ENCODE results near the gene UQCC2.

The UQCC2 gene

GRCh38 chr6:33744001-33744848 lies 32.7 kb upstream of the UQCC2 start:
- peak; percentile 67 for DNase-seq (ENCODE audit: low read depth)

GRCh38 chr6:33742837-33743236 lies 31.3 kb upstream of the UQCC2 start:
- no peak for DNase-seq (ENCODE audit: low read depth)

GRCh38 chr6:33742092-33742491 lies 30.6 kb upstream of the UQCC2 start:
- DNase-seq (ENCODE audit: low read depth), result no peak

- DNase-seq (ENCODE audit: low read depth), result no peak
Measured at GRCh38 chr6:33740794-33741193, 29.3 kb upstream of the UQCC2 start.

GRCh38 chr6:33740204-33740608 lies 28.7 kb upstream of the UQCC2 start:
- no peak for DNase-seq (ENCODE audit: low read depth)

GRCh38 chr6:33739571-33739970 lies 28.1 kb upstream of the UQCC2 start:
- no peak for DNase-seq (ENCODE audit: low read depth)

GRCh38 chr6:33738879-33739278 lies 27.4 kb upstream of the UQCC2 start:
- DNase-seq (ENCODE audit: low read depth), result no peak

- no peak for DNase-seq (ENCODE audit: low read depth)
Measured at GRCh38 chr6:33738153-33738552, 26.7 kb upstream of the UQCC2 start.

GRCh38 chr6:33737267-33738026 lies 25.9 kb upstream of the UQCC2 start:
- no peak for DNase-seq (ENCODE audit: low read depth)

- no peak for DNase-seq (ENCODE audit: low read depth)
Measured at GRCh38 chr6:33735216-33735615, 23.7 kb upstream of the UQCC2 start.

- no peak for DNase-seq (ENCODE audit: low read depth)
Measured at GRCh38 chr6:33733709-33734007, 22.2 kb upstream of the UQCC2 start.

GRCh38 chr6:33732817-33733708 lies 21.6 kb upstream of the UQCC2 start:
- no peak for DNase-seq (ENCODE audit: low read depth)

- no peak for DNase-seq (ENCODE audit: low read depth)
Measured at GRCh38 chr6:33732385-33732784, 20.9 kb upstream of the UQCC2 start.

- DNase-seq (ENCODE audit: low read depth), result no peak
Measured at GRCh38 chr6:33731751-33732282, 20.3 kb upstream of the UQCC2 start.

- no peak for DNase-seq (ENCODE audit: low read depth)
Measured at GRCh38 chr6:33731035-33731434, 19.5 kb upstream of the UQCC2 start.

GRCh38 chr6:33730611-33731010 lies 19.1 kb upstream of the UQCC2 start:
- no peak for DNase-seq (ENCODE audit: low read depth)

GRCh38 chr6:33729059-33729458 lies 17.6 kb upstream of the UQCC2 start:
- no peak for DNase-seq (ENCODE audit: low read depth)

- DNase-seq (ENCODE audit: low read depth), result no peak
Measured at GRCh38 chr6:33728438-33728837, 16.9 kb upstream of the UQCC2 start.

GRCh38 chr6:33727932-33728331 lies 16.4 kb upstream of the UQCC2 start:
- no peak for DNase-seq (ENCODE audit: low read depth)

- DNase-seq (ENCODE audit: low read depth), result no peak
Measured at GRCh38 chr6:33727126-33727525, 15.6 kb upstream of the UQCC2 start.

GRCh38 chr6:33726696-33727095 lies 15.2 kb upstream of the UQCC2 start:
- no peak for DNase-seq (ENCODE audit: low read depth)

All from activated T-cell treated with anti-CD3 and anti-CD28 coated beads for 24 hours (primary cell).